ENCODE results near the gene RB1. TPM values are rescaled to one million over a fixed set of nuclear protein-coding genes. Genes with fewer than 3 reads are reported as not detected.

RB1 gene
- total RNA-seq, 1 experiment from 2014 or later: 36.7 TPM

GRCh38 chr13:48431987-48432615 is 128.6 kb downstream of the RB1 start:
- ChIA-PET CTCF (no interaction called here), POLR2A (no interaction called here), RAD21 (ENCODE audit: low non-redundant PET in 1 of 2, low total read pairs in 2 of 2, uncharacterized antibody in 2 of 2, unreplicated experiment in 2 of 2) (no interaction called here)
- H3K27me3 ChIP-seq (ENCODE audit: insufficient read depth, low read length): no peaks in the 10 kb centered on the region
- H3K4me3 ChIP-seq (replicated peaks in 1 of 2; ENCODE audit: low read depth in 1 of 2, low read length in 2 of 2): no peak overlapping the region
- intact Hi-C loops (cut with micrococcal nuclease): no loop called here
- no TSS peak for BruUV-seq (replicated peaks)
- H3K9me2 ChIP-seq (ENCODE audit: insufficient read depth): no peaks in the 10 kb centered on the region
- no peak overlapping the region for H2AFZ ChIP-seq (ENCODE audit: low read depth, low read length, poor library complexity, severe bottlenecking)
- H3K9ac ChIP-seq (ENCODE audit: low read length): no peak overlapping the region
- 0 out of 4 replicates have a peak, but pooled peaks cover 0 to 3% of the 10 kb centered on the region in 2 experiments for H3K4me1 ChIP-seq (ENCODE audit: control insufficient read depth in 1 of 2, insufficient read depth in 2 of 2, low read length in 2 of 2)
- no peak for TF ChIP-seq POLR2A (IDR thresholded peaks at IDR 0.05; ENCODE audit: borderline replicate concordance, extremely low read depth, insufficient read depth, insufficient read length)
- no peak for TF ChIP-seq SP1 (IDR thresholded peaks at IDR 0.05; ENCODE audit: low read depth)
- TF ChIP-seq REST (IDR thresholded peaks at IDR 0.05; ENCODE audit: low read depth): no peak
- no peak for TF ChIP-seq EGR1 (IDR thresholded peaks at IDR 0.05; ENCODE audit: low read depth)
- TF ChIP-seq TCF7L2 (IDR thresholded peaks at IDR 0.05; ENCODE audit: borderline replicate concordance, extremely low read depth, insufficient read depth, insufficient read length): no peak
- no peak for TF ChIP-seq RAD21 (IDR thresholded peaks at IDR 0.05; ENCODE audit: low read depth)
- TF ChIP-seq, protein P1, sequence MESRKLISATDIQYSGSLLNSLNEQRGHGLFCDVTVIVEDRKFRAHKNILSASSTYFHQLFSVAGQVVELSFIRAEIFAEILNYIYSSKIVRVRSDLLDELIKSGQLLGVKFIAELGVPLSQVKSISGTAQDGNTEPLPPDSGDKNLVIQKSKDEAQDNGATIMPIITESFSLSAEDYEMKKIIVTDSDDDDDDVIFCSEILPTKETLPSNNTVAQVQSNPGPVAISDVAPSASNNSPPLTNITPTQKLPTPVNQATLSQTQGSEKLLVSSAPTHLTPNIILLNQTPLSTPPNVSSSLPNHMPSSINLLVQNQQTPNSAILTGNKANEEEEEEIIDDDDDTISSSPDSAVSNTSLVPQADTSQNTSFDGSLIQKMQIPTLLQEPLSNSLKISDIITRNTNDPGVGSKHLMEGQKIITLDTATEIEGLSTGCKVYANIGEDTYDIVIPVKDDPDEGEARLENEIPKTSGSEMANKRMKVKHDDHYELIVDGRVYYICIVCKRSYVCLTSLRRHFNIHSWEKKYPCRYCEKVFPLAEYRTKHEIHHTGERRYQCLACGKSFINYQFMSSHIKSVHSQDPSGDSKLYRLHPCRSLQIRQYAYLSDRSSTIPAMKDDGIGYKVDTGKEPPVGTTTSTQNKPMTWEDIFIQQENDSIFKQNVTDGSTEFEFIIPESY (IDR thresholded peaks at IDR 0.05; ENCODE audit: extremely low read depth, insufficient replicate concordance, low read length): no peak
- no peak for TF ChIP-seq SRF (IDR thresholded peaks at IDR 0.05; ENCODE audit: low read depth)
- TF ChIP-seq CEBPB (IDR thresholded peaks at IDR 0.05; ENCODE audit: low read depth): no peak
- no peak for TF ChIP-seq ELF1 (IDR thresholded peaks at IDR 0.05; ENCODE audit: borderline replicate concordance, low read depth)
- no peak for TF ChIP-seq CTCF (IDR thresholded peaks at IDR 0.05 in 2 of 3, conservative IDR thresholded peaks at IDR 0.05 in 1 of 3; ENCODE audit: borderline replicate concordance in 1 of 3, insufficient read depth in 1 of 3, low read depth in 2 of 3, low read length in 2 of 3)
- TF ChIP-seq JUND (IDR thresholded peaks at IDR 0.05): no peak
- no peak for TF ChIP-seq ZNF274 (IDR thresholded peaks at IDR 0.05; ENCODE audit: low read depth, low read length)
- H3K36me3 ChIP-seq (ENCODE audit: control insufficient read depth in 1 of 2, insufficient read depth in 2 of 2, low read length in 2 of 2): no peaks in the 10 kb centered on the region
- H3K79me2 ChIP-seq (ENCODE audit: insufficient read depth, low read length): no peaks in the 10 kb centered on the region
- no peaks in the 10 kb centered on the region for H3K9me3 ChIP-seq (ENCODE audit: control insufficient read depth in 1 of 2, insufficient read depth in 1 of 2, low read depth in 1 of 2, low read length in 2 of 2)
- no peak for ATAC-seq
- no peak overlapping the region for H3K27ac ChIP-seq (ENCODE audit: low read depth, low read length)
- H4K20me1 ChIP-seq (ENCODE audit: insufficient read depth): no peaks in the 10 kb centered on the region
- no peak overlapping the region for H3K4me2 ChIP-seq (ENCODE audit: low read length)
- no peak for DNase-seq (ENCODE audit: low read depth, low spot score)
